OCI-LY7 (cell line): Measurements from ENCODE around the gene TMEM59L. TPM values are rescaled to one million over a fixed set of nuclear protein-coding genes. Genes with fewer than 3 reads are reported as not detected.

Experiments
- BruUV-seq: library from RNA; stranded (reverse); fragments of 400-500 nt; replicated peaks from 2 replicates; lab custom pipeline; 2021; lab: Mats Ljungman, UMichigan
- CTCF ChIA-PET: fragments of 300-600 bp; sonication (Branson Sonifier 250); formaldehyde crosslinking; loops from one replicate; lab custom pipeline; 2022; ENCODE audit warnings: antibody characterized with exemption; ENCODE audit not compliant: unreplicated experiment; lab: Charles Lee
- POLR2A ChIA-PET: fragments of 300-600 bp; sonication (Branson Sonifier 250); formaldehyde crosslinking; loops from one replicate; lab custom pipeline; 2022; ENCODE audit warnings: antibody characterized with exemption; lab: Charles Lee
- DNase-seq: peaks from one replicate; pipeline ENCODE4 v3.0.0-alpha.2; 2015; ENCODE audit warnings: low spot score
- H2AFZ ChIP-seq: fragments of 200-600 bp; sonication (generic), shearing (Covaris generic); 2 replicates; pipeline ENCODE4 v1.6.1; 2014; ENCODE audit warnings: mild to moderate bottlenecking, antibody characterized with exemption, low read length, moderate library complexity
- H3K27ac ChIP-seq: fragments of 200-600 bp; sonication (generic); 2 replicates; pipeline ENCODE4 v1.5.1; 2014; ENCODE audit warnings: mixed run types, low read depth, mild to moderate bottlenecking, moderate library complexity, low read length, inconsistent platforms; ENCODE audit not compliant: poor library complexity, severe bottlenecking
- H3K36me3 ChIP-seq: fragments of 200-600 bp; sonication (generic); 2 replicates; pipeline ENCODE4 v1.6.1; 2014; ENCODE audit warnings: mild to moderate bottlenecking, antibody characterized with exemption, low read length, moderate library complexity, mixed read lengths; ENCODE audit not compliant: insufficient read depth
- H3K4me1 ChIP-seq: fragments of 200-600 bp; sonication (generic); 2 replicates; pipeline ENCODE4 v1.5.1; 2014; ENCODE audit warnings: mild to moderate bottlenecking, low read length; ENCODE audit not compliant: insufficient read depth, poor library complexity, severe bottlenecking
- H3K4me2 ChIP-seq: fragments of 200-600 bp; sonication (generic); 2 replicates; pipeline ENCODE4 v1.6.1; 2014; ENCODE audit warnings: mild to moderate bottlenecking, low read length
- H3K4me3 ChIP-seq: fragments of 200-600 bp; sonication (generic); 2 replicates; pipeline ENCODE4 v1.5.1; 2014; ENCODE audit warnings: mild to moderate bottlenecking, low read depth, low read length; ENCODE audit not compliant: poor library complexity, severe bottlenecking
- H3K79me2 ChIP-seq: fragments of 200-600 bp; sonication (generic); 2 replicates; pipeline ENCODE4 v1.6.1; 2016; ENCODE audit warnings: low read depth, mild to moderate bottlenecking, low read length, moderate library complexity, mixed read lengths; ENCODE audit not compliant: insufficient read depth
- H3K9me2 ChIP-seq: fragments of 200-600 bp; sonication (generic); 2 replicates; pipeline ENCODE4 v1.6.1; 2016; ENCODE audit warnings: mild to moderate bottlenecking, low read length, mixed read lengths; ENCODE audit not compliant: insufficient read depth
- H3K9me3 ChIP-seq: fragments of 200-600 bp; sonication (generic); 2 replicates; pipeline ENCODE4 v1.6.1; 2014; ENCODE audit warnings: mild to moderate bottlenecking, mixed run types, low read length, mixed read lengths
- H4K20me1 ChIP-seq: fragments of 200-600 bp; sonication (generic); 2 replicates; pipeline ENCODE4 v1.6.1; 2014; ENCODE audit warnings: mild to moderate bottlenecking, antibody characterized with exemption, low read length, moderate library complexity, mixed read lengths; ENCODE audit not compliant: insufficient read depth
- EZH2phosphoT487 ChIP-seq: fragments of 200-600 bp; sonication (generic); IDR thresholded peaks from 2 replicates; pipeline ENCODE4 v1.6.1; 2018; ENCODE audit warnings: low read depth, borderline replicate concordance, mild to moderate bottlenecking, mixed run types, antibody characterized with exemption, low read length, moderate library complexity, mixed read lengths
- intact Hi-C: fragments of 100-400 bp; cut with micrococcal nuclease; formaldehyde crosslinking; loops from one replicate; pipeline ENCODE4 v1.10.0; 2022; ENCODE audit not compliant: unreplicated experiment
- total RNA-seq, 2 experiments: library from RNA; depleted of rRNA in 1 of 2; stranded (reverse); fragments of >200 nt in 1 of 2; shearing (Covaris generic) in 1 of 2; gene quantifications; 2 replicates each; pipeline ENCODE4 v1.2.3, GENCODE V29; 2014 to 2022
- TF ChIP-seq, protein P1 (sequence below): fragments of 200-600 bp; sonication (generic); conservative IDR thresholded peaks from 2 replicates; pipeline ENCODE4 v1.5.1; 2014; ENCODE audit warnings: mild to moderate bottlenecking, antibody characterized with exemption, low read length, moderate library complexity, mixed read lengths

Gene TMEM59L
- total RNA-seq, 2 experiments from 2014 or later, result 0.84 to 1.0 TPM

DNA sequence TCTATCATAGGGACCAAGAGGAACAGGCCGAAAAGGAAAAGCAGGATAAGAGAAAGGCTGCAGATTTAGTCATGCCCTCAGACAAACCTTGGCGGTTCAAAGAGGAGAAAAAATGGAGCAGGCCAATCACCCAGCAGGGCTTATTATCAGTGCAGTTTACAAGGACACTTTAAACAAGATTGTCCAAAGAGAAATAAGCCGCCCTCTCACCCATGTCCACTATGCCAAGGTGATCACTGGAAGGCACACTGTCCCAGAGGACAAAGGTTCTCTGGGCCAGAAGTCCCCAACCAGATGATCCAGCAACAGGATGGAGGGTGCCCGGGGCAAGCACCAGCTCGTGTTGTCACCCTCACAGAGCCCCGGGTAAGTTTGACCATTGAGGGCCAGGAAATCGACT is 32.4 kb upstream of the TMEM59L start:
- BruUV-seq, result no TSS peak
- intact Hi-C loops, result no loop called here
- no peak for DNase-seq
- Histone ChIP-seq H3K36me3 (peaks cover 33% of the 10 kb centered on the region), H3K9me2 (no peaks in the 10 kb centered on the region), H3K4me2 (no peak overlapping the region), H3K9me3 (no peaks in the 10 kb centered on the region), H2AFZ (no peak overlapping the region), H3K4me3 (no peak overlapping the region), H3K27ac (no peak overlapping the region), H4K20me1 (no peaks in the 10 kb centered on the region), H3K79me2 (no peaks in the 10 kb centered on the region), H3K4me1 (peaks cover 2% of the 10 kb centered on the region)
- TF ChIP-seq, protein P1, sequence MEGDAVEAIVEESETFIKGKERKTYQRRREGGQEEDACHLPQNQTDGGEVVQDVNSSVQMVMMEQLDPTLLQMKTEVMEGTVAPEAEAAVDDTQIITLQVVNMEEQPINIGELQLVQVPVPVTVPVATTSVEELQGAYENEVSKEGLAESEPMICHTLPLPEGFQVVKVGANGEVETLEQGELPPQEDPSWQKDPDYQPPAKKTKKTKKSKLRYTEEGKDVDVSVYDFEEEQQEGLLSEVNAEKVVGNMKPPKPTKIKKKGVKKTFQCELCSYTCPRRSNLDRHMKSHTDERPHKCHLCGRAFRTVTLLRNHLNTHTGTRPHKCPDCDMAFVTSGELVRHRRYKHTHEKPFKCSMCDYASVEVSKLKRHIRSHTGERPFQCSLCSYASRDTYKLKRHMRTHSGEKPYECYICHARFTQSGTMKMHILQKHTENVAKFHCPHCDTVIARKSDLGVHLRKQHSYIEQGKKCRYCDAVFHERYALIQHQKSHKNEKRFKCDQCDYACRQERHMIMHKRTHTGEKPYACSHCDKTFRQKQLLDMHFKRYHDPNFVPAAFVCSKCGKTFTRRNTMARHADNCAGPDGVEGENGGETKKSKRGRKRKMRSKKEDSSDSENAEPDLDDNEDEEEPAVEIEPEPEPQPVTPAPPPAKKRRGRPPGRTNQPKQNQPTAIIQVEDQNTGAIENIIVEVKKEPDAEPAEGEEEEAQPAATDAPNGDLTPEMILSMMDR, result no peak
- TF ChIP-seq EZH2phosphoT487, result no peak
- ChIA-PET POLR2A (no interaction called here), CTCF (interaction anchor here (0.8 kb wide), 1 partner anchor 8 kb away, joined by 3 read pairs; no protein-coding TSS in a partner anchor)

DNA sequence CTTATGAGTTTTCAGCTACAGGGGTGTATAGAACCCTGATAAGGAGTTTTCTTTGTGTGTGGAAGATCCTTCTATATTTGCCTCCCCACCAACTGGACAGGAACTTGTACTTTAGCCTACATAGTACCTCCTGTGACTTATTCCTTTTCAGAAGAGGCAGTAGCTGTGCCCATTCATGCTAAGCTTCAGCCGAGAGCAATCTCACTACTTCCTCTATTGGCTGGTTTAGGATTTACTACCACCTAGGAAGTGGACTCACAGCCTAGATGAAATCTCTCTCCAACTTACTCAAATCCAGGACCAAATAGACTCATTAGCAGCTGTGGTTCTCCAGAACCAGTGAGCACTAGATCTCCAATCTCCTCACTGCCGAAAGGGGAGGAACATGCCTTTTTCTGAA is 26.4 kb upstream of the TMEM59L start:
- POLR2A ChIA-PET, result interaction anchor here (0.6 to 4.9 kb wide), 3 partner anchors 14 to 741 kb away, joined by 3 to 23 read pairs (median 5); partner anchors contain the start of gene UBA52
- Histone ChIP-seq H3K4me1 (peaks cover 41% of the 10 kb centered on the region), H3K4me3 (no peak overlapping the region), H3K79me2 (peaks cover 10% of the 10 kb centered on the region), H3K9me3 (no peaks in the 10 kb centered on the region), H3K4me2 (peak overlapping the region; percentile 3; the same call in 1 of the 2 replicates), H3K27ac (peak overlapping the region; percentile 22), H2AFZ (peak overlapping the region; percentile 45; the same call in 1 of the 2 replicates), H3K36me3 (peaks cover 9% of the 10 kb centered on the region; the same call in 1 of the 2 replicates), H4K20me1 (no peaks in the 10 kb centered on the region), H3K9me2 (no peaks in the 10 kb centered on the region)
- intact Hi-C loops, result loop anchor here (5.0 kb wide), 2 partner anchors 114 to 246 kb away; partner anchors contain the start of gene UPF1
- BruUV-seq, result no TSS peak
- peak; percentile 62 for DNase-seq
- TF ChIP-seq, protein P1, result peak; percentile 46
- no peak for TF ChIP-seq EZH2phosphoT487
- CTCF ChIA-PET, result interaction anchor here (1.0 kb wide), 1 partner anchor 67 kb away, joined by 3 read pairs; no protein-coding TSS in a partner anchor

DNA sequence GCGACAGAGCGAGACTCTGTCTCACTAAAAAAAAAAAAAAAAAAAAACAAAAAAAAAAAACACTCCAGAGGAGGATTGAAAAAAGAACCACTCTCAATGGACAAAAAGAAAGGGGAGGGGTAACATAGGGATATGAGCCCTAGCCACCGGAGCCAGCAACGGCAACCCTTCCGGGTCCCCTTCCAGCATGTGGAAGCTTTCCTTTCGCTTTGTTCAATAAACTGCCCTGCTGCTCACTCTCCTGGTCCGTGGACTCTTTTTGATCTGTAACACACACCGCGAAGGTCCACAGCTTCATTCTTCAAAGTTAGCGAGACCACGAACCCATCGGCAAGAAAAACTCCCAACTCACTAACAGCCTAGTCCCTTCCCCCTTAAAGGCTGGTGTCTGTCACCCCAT is 25.1 kb upstream of the TMEM59L start:
- peak overlapping the region; percentile 68 for H3K4me2 ChIP-seq

More for the DNA sequence above, 25.1 kb upstream of the TMEM59L start:
- peaks cover 17% of the 10 kb centered on the region; the same call in 1 of the 2 replicates for H3K36me3 ChIP-seq
- no peaks in the 10 kb centered on the region for H3K9me3 ChIP-seq
- POLR2A ChIA-PET, result interaction anchor here (0.5 to 4.9 kb wide), 5 partner anchors 15 to 123 kb away, joined by 3 to 23 read pairs (median 10); partner anchors contain the start of genes KXD1 and UBA52
- CTCF ChIA-PET, result interaction anchor here (0.5 kb wide), 1 partner anchor 114 kb away, joined by 8 read pairs; no protein-coding TSS in a partner anchor
- peaks cover 41% of the 10 kb centered on the region for H3K4me1 ChIP-seq
- H2AFZ ChIP-seq, result peak overlapping the region; percentile 80; the same call in 1 of the 2 replicates
- peaks cover 10% of the 10 kb centered on the region for H3K79me2 ChIP-seq
- H4K20me1 ChIP-seq, result no peaks in the 10 kb centered on the region
- BruUV-seq, result no TSS peak
- intact Hi-C loops, result loop anchor here (5.0 kb wide), 2 partner anchors 115 to 245 kb away; partner anchors contain the start of gene UPF1
- H3K4me3 ChIP-seq, result peak overlapping the region; percentile 68
- no peak for DNase-seq
- TF ChIP-seq, protein P1, result no peak
- no peak for TF ChIP-seq EZH2phosphoT487
- peak overlapping the region; percentile 70 for H3K27ac ChIP-seq
- no peaks in the 10 kb centered on the region for H3K9me2 ChIP-seq
